ENCODE results near the gene RABEPK.
"Not testable (repeated sequence)": the region's sequence is repeated elsewhere in the genome, so short reads cannot be mapped to it uniquely, and the experiment has no call there.

Gene RABEPK

DNA sequence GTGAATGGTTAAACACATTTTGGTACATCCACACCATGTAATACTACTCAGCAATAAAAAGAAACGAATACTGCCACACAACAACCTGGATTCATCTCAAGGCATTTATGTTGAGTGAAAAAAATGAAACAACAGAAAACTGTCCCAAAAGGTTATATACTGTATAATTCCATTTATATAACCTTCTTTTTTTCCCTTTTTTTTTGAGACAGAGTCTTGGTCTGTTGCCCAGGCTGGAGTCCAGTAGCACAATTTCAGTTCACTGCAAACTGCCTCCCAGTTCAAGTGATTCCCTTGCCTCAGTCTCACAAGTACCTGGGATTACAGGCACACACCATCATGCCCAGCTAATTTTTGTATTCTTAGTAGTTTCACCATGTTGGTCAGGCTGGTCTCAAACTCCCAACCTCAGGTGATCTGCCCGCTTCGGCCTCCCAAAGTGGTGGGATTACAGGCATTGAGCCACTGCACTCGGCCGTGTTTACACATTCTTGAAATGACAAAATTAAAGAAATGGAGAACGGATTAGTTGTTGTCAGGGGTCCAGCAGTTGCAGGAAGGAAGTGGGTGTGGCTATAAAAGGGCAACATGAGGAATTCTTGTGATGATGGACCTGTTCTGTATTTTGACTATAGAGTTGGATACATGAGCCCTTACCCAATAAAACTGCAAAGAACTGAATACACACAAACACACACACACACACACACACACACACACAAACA lies 28.1 kb upstream of the RABEPK start:
- Histone ChIP-seq H3K36me3 (ENCODE audit: control insufficient read depth, insufficient read depth, low read length) (peaks cover 15% of the 10 kb centered on the region), H3K9me3 (ENCODE audit: control insufficient read depth, low read length) (no peaks in the 10 kb centered on the region), H3K27me3 (replicated peaks; ENCODE audit: control insufficient read depth, insufficient read depth, low read length, poor library complexity, severe bottlenecking) (no peaks in the 10 kb centered on the region), H3K4me1 (ENCODE audit: control insufficient read depth, insufficient read depth, low read length, poor library complexity, severe bottlenecking) (peaks cover 8% of the 10 kb centered on the region), H3K27ac (ENCODE audit: insufficient read depth, low read length, poor library complexity, severe bottlenecking) (no peak overlapping the region), H3K4me3 (ENCODE audit: insufficient read depth, low read depth, low read length, poor library complexity, severe bottlenecking) (no peak overlapping the region)
- no peak for DNase-seq

DNA sequence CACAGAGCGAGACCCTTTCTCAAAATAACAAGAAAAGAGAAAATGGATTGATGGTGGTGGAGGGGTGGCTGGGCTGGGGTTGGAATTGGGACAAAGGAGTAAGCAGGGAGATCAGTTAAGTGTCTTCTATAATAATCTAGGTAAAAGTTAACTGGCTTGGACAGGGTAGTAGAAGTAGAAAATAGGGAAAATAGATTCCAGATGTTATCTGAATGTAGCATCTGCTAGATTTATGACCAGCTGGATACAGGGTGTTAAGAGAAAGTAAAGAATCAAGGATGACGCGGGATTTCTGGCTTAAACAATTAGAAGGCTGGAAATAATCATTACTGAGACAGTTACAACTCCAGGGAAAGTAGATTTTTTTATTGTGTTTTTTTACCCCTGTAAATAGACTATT lies 23.7 kb upstream of the RABEPK start:
- Histone ChIP-seq H3K4me1 (ENCODE audit: control insufficient read depth, insufficient read depth, low read length, poor library complexity, severe bottlenecking) (peaks cover 8% of the 10 kb centered on the region), H3K36me3 (ENCODE audit: control insufficient read depth, insufficient read depth, low read length) (no peaks in the 10 kb centered on the region), H3K4me3 (ENCODE audit: insufficient read depth, low read depth, low read length, poor library complexity, severe bottlenecking) (no peak overlapping the region), H3K27me3 (replicated peaks; ENCODE audit: control insufficient read depth, insufficient read depth, low read length, poor library complexity, severe bottlenecking) (no peaks in the 10 kb centered on the region), H3K9me3 (ENCODE audit: control insufficient read depth, low read length) (no peaks in the 10 kb centered on the region), H3K27ac (ENCODE audit: insufficient read depth, low read length, poor library complexity, severe bottlenecking) (no peak overlapping the region)
- DNase-seq = no peak

DNA sequence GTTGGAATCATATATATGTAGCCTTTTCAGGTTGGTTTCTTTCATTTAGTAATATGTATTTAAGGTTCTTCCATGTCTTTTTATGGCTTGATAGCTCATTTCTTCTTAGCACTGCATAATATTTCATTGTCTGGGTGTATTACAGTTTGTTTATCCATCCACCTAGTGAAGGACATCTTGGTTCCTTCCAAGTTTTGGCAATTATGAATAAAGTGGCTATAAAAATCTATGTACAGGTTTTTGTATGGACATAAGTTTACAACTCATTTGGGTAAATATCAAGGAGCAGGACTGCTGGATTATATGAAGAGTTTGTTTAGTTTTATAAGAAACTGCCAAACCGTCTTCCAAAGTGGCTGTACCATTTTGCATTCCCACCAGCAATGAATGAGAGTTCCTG lies 22.5 kb upstream of the RABEPK start:
- no peak overlapping the region for H3K4me3 ChIP-seq (ENCODE audit: insufficient read depth, low read depth, low read length, poor library complexity, severe bottlenecking)
- H3K27ac ChIP-seq (ENCODE audit: insufficient read depth, low read length, poor library complexity, severe bottlenecking) = no peak overlapping the region
- no peak for DNase-seq
- H3K36me3 ChIP-seq (ENCODE audit: control insufficient read depth, insufficient read depth, low read length) = no peaks in the 10 kb centered on the region
- no peaks in the 10 kb centered on the region for H3K27me3 ChIP-seq (replicated peaks; ENCODE audit: control insufficient read depth, insufficient read depth, low read length, poor library complexity, severe bottlenecking)
- peaks cover 1% of the 10 kb centered on the region for H3K4me1 ChIP-seq (ENCODE audit: control insufficient read depth, insufficient read depth, low read length, poor library complexity, severe bottlenecking)
- H3K9me3 ChIP-seq (ENCODE audit: control insufficient read depth, low read length) = no peaks in the 10 kb centered on the region

DNA sequence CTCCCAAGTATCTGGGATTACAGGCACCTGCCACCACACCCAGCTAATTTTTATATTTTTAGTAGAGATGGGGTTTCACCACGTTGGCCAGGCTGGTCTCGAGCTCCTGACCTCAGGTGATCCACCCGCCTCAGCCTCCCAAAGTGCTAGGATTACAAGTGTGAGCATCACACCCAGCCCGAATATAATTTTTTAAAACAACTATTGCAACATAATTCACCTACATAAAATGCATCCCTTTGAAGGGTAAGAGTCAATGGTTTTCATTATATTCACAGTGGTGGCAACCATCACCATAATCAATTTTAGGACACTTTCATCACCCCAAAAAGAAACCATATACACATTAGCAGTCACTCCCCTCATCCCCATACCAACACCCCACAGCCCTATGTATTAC lies 20.6 kb upstream of the RABEPK start:
- not testable (repeated sequence) for H3K9me3 ChIP-seq (ENCODE audit: control insufficient read depth, low read length); DNase-seq; H3K27ac ChIP-seq (ENCODE audit: insufficient read depth, low read length, poor library complexity, severe bottlenecking); H3K4me1 ChIP-seq (ENCODE audit: control insufficient read depth, insufficient read depth, low read length, poor library complexity, severe bottlenecking); H3K4me3 ChIP-seq (ENCODE audit: insufficient read depth, low read depth, low read length, poor library complexity, severe bottlenecking); H3K27me3 ChIP-seq (replicated peaks; ENCODE audit: control insufficient read depth, insufficient read depth, low read length, poor library complexity, severe bottlenecking); H3K36me3 ChIP-seq (ENCODE audit: control insufficient read depth, insufficient read depth, low read length)

DNA sequence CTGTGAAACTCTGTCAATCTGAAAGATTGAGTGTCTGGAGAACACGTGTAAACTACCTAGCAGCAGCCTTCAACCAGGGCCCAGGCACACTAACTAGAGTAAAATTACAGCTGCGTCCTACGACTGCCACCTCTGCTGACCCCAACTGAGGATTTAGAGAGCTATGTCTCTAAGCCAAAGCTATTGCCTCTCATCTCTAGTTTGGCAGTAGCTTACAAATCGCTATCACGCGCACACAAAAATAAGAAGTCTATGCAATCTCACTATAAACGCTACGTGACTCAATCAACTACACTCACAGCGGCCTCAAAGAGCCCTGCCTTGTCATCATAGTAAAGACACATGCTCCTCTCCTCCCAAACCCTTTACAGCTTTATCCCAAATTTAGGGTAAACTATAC lies 19.5 kb upstream of the RABEPK start:
- Histone ChIP-seq H3K27me3 (replicated peaks; ENCODE audit: control insufficient read depth, insufficient read depth, low read length, poor library complexity, severe bottlenecking) (no peaks in the 10 kb centered on the region), H3K4me3 (ENCODE audit: insufficient read depth, low read depth, low read length, poor library complexity, severe bottlenecking) (no peak overlapping the region), H3K36me3 (ENCODE audit: control insufficient read depth, insufficient read depth, low read length) (no peaks in the 10 kb centered on the region), H3K27ac (ENCODE audit: insufficient read depth, low read length, poor library complexity, severe bottlenecking) (no peak overlapping the region), H3K4me1 (ENCODE audit: control insufficient read depth, insufficient read depth, low read length, poor library complexity, severe bottlenecking) (no peaks in the 10 kb centered on the region), H3K9me3 (ENCODE audit: control insufficient read depth, low read length) (no peaks in the 10 kb centered on the region)
- no peak for DNase-seq

DNA sequence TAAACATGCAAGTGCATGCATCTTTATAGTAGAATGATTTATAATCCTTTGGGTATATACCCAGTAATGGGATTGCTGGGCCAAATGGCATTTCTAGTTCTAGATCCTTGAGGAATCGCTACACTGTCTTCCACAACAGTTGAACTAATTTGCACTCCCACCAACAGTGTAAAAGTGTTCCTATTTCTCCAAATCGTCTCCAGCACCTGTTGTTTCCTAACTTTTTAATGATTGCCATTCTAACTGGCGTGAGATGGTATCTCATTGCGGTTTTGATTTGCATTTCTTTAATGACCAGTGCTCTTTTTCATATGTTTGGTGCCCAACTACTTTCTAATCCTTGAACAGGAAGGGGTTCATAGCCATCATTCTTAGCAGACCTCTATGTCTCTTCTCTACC lies 18.6 kb upstream of the RABEPK start:
- not testable (repeated sequence) for H3K27me3 ChIP-seq (replicated peaks; ENCODE audit: control insufficient read depth, insufficient read depth, low read length, poor library complexity, severe bottlenecking); H3K4me3 ChIP-seq (ENCODE audit: insufficient read depth, low read depth, low read length, poor library complexity, severe bottlenecking); H3K4me1 ChIP-seq (ENCODE audit: control insufficient read depth, insufficient read depth, low read length, poor library complexity, severe bottlenecking); DNase-seq; H3K9me3 ChIP-seq (ENCODE audit: control insufficient read depth, low read length); H3K27ac ChIP-seq (ENCODE audit: insufficient read depth, low read length, poor library complexity, severe bottlenecking); H3K36me3 ChIP-seq (ENCODE audit: control insufficient read depth, insufficient read depth, low read length)

DNA sequence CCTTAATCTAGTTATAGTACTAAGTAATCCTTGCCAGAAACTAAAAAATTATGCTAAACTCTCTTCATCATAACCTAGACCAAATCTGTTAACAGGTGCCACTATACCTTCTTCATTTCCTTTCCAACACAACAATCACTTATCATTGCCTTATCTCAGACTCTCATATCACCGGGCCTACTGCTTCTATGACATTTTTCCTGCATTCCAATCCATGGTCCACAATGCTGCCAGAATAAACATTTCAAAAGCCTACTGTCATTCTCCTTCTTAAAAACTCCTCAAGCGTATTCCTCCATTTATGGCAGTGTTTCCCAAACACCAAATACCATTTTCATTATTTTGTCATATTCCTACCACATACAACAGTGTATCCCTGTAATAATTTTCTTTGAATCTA lies 17.3 kb upstream of the RABEPK start:
- DNase-seq = no peak
- H3K27ac ChIP-seq (ENCODE audit: insufficient read depth, low read length, poor library complexity, severe bottlenecking) = no peak overlapping the region
- no peaks in the 10 kb centered on the region for H3K36me3 ChIP-seq (ENCODE audit: control insufficient read depth, insufficient read depth, low read length)
- no peak overlapping the region for H3K4me3 ChIP-seq (ENCODE audit: insufficient read depth, low read depth, low read length, poor library complexity, severe bottlenecking)
- no peaks in the 10 kb centered on the region for H3K27me3 ChIP-seq (replicated peaks; ENCODE audit: control insufficient read depth, insufficient read depth, low read length, poor library complexity, severe bottlenecking)
- H3K4me1 ChIP-seq (ENCODE audit: control insufficient read depth, insufficient read depth, low read length, poor library complexity, severe bottlenecking) = peaks cover under 1% of the 10 kb centered on the region
- H3K9me3 ChIP-seq (ENCODE audit: control insufficient read depth, low read length) = no peaks in the 10 kb centered on the region

DNA sequence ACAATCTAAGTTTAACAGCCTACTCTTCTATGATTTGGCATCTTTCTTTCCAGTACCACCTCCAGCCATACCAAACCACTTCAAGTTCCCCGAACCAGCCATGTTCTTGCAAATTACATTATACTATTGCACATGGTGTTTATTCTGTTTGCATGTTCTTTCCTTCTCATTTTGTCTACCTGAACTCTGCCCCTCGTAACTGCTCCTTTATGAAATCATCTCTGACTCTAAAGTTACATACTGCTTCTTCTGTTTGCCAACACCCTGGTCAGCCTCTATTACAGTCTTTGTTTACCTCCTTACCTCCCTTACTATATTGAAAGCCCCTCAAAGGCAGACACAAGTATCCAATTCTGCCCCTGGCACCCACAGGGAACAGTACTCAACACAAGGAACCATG lies 16.8 kb upstream of the RABEPK start:
- no peak overlapping the region for H3K4me3 ChIP-seq (ENCODE audit: insufficient read depth, low read depth, low read length, poor library complexity, severe bottlenecking)
- DNase-seq = no peak
- H3K4me1 ChIP-seq (ENCODE audit: control insufficient read depth, insufficient read depth, low read length, poor library complexity, severe bottlenecking) = peaks cover 4% of the 10 kb centered on the region
- no peaks in the 10 kb centered on the region for H3K9me3 ChIP-seq (ENCODE audit: control insufficient read depth, low read length)
- H3K27me3 ChIP-seq (replicated peaks; ENCODE audit: control insufficient read depth, insufficient read depth, low read length, poor library complexity, severe bottlenecking) = no peaks in the 10 kb centered on the region
- no peak overlapping the region for H3K27ac ChIP-seq (ENCODE audit: insufficient read depth, low read length, poor library complexity, severe bottlenecking)
- no peaks in the 10 kb centered on the region for H3K36me3 ChIP-seq (ENCODE audit: control insufficient read depth, insufficient read depth, low read length)

DNA sequence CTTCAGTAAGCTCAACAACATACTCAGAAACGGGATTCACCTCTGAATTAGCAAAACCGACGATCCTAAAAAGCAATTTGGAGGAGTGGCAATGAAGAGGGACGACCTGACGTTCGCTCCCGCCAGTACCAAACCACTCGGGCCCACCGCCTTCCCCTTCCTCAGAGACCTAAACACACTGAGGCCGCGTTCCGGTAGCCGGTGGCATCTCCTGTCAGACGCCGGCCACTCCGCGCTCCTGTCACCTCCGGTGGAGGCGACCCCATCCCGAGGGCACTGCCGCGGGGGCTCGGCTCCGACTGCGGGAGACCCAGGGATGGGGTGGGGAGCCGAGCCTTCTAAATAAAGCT lies 11.4 kb upstream of the RABEPK start:
- Histone ChIP-seq H3K27ac (ENCODE audit: insufficient read depth, low read length, poor library complexity, severe bottlenecking) (peak overlapping the region; percentile 96), H3K9me3 (ENCODE audit: control insufficient read depth, low read length) (no peaks in the 10 kb centered on the region), H3K4me1 (ENCODE audit: control insufficient read depth, insufficient read depth, low read length, poor library complexity, severe bottlenecking) (peaks cover 32% of the 10 kb centered on the region), H3K27me3 (replicated peaks; ENCODE audit: control insufficient read depth, insufficient read depth, low read length, poor library complexity, severe bottlenecking) (no peaks in the 10 kb centered on the region), H3K4me3 (ENCODE audit: insufficient read depth, low read depth, low read length, poor library complexity, severe bottlenecking) (peak overlapping the region; percentile 99), H3K36me3 (ENCODE audit: control insufficient read depth, insufficient read depth, low read length) (no peaks in the 10 kb centered on the region)
- DNase-seq = peak in 2 of 3 donors; percentile 11 to 25

DNA sequence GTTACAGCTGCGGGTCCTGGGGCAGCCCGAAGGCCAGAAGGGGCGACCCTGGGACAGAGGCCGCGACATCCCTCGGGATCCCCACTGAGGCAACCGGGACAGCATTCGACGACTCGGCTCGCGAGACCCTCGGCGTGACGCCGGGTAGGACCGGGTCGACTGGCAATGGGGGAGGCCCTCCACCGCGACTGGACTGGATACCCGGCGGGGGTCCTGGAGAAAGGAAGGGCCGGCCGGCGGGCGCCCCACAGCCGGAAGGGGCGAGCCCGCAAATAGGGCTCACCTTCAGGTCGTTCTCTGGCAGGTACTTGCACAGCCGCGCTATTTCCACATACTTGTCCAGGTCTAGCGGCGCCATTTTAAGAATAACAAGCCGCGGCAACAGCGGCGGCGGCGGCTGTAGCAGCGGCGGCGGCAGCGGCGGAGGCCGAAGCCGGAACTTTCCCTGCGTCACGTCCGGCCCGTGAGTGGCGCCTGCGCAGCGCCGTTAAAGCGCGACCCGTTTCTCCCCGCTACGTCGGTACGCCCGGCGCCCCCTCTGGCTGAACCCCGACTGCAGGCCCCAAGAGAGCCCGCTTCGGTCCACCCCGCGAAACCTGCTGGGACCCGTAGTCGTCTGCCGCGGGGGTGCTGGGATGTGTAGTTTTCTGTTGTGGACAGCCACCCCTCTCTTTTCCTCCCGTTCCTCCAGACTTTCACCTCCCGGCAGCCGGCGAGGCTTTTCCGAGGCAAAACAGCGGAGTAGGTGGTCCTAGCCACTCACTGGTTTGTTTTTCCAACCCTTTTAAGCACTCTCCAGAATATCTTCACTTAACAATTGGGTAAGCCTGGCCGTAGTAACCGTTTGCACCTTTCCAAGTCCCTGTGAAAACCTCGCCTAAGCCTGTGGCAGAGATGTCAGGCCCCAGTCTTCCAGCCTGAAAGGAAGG lies 10.7 kb upstream of the RABEPK start, which contains the start of gene PPP6C:
Gene PPP6C, minus strand, starts transcription at position 443 of the 929 bp plus-strand sequence. Its CDS starts 85 bp downstream, at position 358.
- peak; percentile 92 to 95 (median 95) for DNase-seq
- Histone ChIP-seq H3K27me3 (replicated peaks; ENCODE audit: control insufficient read depth, insufficient read depth, low read length, poor library complexity, severe bottlenecking) (no peaks in the 10 kb centered on the region), H3K36me3 (ENCODE audit: control insufficient read depth, insufficient read depth, low read length) (no peaks in the 10 kb centered on the region), H3K4me1 (ENCODE audit: control insufficient read depth, insufficient read depth, low read length, poor library complexity, severe bottlenecking) (peaks cover 38% of the 10 kb centered on the region), H3K4me3 (ENCODE audit: insufficient read depth, low read depth, low read length, poor library complexity, severe bottlenecking) (peak within 1 kb of the TSS; percentile 99), H3K9me3 (ENCODE audit: control insufficient read depth, low read length) (no peaks in the 10 kb centered on the region), H3K27ac (ENCODE audit: insufficient read depth, low read length, poor library complexity, severe bottlenecking) (peak within 1 kb of the TSS; percentile 96)
